IPS-11a (cell line): Measurements from ENCODE around the gene HOXD11.

Experiments
- H3K4me3 ChIP-seq: one replicate; pipeline ENCODE4 v1.5.1; 2013; ENCODE audit warnings: low read depth, low read length, control low read depth

HOXD11 gene

DNA sequence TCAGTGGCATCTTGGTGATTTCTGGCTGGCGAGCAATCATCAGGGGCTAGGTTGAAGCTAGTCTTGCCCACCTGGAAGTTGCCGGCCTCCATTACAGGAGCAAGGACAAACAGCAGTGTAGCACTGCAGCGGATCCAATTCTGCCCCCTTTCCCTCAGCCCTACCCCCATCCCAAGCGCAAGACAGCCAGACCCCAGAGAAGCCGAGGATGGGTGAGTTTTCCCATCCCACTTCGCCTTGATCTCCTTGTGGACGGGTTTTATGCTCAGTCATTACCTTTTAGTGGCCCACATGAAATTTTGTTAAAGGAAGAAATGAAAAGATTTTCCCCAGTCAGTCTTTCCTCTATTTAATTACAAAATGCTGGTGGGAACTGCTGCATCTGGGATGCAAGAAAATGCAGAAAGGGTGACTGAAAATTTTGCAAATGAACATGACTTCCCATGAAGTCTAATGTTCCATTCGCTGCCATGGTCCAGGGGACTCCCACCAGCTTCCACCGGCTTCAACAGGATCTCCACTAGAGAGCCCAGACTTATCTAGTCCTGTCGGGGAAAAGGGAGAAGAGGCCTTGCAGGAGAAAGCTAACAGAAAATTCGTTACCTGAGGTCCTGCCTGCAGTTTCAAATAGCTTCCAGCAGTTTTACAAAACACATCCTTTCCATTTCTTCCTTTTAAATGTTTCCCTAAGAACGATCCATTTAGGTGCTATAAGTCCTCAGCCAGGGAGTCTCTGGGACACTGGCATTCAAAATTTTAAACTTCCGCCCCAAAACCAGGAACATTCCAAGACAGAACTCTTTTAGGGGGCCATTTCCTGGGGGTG is 13.5 kb downstream of the HOXD11 start:
- no peak overlapping the region for H3K4me3 ChIP-seq

DNA sequence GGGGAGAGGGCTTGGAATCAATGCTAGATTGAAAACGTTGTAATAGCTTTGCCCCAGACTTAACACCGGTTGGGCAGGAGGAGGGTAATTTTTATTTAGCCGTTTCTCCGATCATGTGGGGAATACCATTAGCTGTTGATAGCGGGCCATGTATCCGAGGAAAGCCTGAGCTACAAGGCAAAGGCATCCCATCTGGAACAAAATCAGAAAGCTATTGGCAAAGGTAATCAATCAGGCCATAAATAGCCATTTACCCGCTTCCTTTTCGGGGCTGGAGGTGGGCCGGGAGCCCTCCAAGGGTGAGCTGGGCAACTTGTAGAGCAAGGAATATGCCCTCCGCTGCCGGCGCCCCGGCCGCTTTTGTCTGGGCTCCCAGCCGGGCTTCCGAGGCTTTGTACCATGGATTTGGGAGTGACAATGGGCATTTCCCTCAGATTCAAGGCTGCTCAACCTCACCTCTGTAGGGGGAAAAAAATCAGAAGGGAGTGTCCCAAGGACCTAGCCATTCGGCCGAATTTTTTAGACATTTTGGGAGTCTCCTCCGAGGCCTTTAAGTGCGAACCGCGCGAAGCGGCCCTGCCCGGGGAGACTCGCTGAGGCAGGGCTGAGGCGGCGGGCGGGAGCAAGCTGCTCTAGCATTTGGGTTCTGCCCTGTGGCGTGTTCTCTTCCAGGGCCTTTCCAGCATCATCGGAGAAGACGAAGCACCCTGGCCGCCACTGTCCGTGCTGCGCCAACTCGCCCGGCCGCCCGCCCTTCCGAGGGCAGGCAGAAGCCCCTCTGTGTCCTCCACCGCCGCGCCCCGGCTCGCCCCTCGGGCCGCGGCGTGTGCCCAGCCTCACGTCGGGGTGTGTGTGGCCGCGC is 14.3 kb downstream of the HOXD11 start:
- no peak overlapping the region for H3K4me3 ChIP-seq

DNA sequence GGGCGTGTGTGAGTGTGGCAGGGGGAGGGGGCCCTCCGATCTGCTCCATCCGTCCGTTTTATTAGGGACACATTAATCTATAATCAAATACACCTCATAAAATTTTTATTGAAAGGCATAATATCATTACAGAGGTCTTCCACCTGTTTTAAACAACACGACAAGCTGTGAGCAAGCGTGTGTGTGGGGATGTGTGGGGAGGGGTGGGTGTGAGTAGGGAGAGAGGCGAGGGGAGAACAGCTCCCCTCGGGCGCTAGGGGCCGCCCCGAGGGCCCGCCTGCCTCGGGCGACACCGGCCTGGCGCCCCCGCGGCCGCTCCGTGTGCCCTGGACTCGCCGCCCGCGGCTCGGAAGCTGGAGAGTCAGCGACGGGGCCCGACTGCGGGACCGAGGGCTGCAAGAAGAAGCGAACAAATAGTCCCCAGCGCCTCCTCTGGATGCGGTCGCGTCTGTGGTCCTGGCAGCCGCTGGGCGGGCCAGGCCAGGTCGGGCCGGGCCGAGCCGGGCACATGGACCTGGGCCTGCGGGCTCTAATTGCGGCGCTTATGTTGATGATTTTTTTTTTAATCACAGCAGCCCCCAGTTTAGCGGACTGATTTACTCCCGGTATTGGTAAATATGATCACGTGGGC is 15.1 kb downstream of the HOXD11 start:
- no peak overlapping the region for H3K4me3 ChIP-seq

DNA sequence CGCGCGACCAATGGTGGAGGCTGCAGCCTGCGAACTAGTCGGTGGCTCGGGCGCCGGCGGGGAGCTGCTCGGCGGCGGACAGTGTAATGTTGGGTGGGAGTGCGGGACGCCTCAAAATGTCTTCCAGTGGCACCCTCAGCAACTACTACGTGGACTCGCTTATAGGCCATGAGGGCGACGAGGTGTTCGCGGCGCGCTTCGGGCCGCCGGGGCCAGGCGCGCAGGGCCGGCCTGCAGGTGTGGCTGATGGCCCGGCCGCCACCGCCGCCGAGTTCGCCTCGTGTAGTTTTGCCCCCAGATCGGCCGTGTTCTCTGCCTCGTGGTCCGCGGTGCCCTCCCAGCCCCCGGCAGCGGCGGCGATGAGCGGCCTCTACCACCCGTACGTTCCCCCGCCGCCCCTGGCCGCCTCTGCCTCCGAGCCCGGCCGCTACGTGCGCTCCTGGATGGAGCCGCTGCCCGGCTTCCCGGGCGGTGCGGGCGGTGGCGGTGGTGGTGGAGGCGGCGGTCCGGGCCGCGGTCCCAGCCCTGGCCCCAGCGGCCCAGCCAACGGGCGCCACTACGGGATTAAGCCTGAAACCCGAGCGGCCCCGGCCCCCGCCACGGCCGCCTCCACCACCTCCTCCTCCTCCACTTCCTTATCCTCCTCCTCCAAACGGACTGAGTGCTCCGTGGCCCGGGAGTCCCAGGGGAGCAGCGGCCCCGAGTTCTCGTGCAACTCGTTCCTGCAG is 15.8 kb downstream of the HOXD11 start, which contains the start of gene HOXD9:
Gene HOXD9, plus strand, starts transcription at position 37 of the 728 bp plus-strand sequence. Its CDS starts 50 bp downstream, at position 87.
- no peak within 1 kb of the TSS for H3K4me3 ChIP-seq

DNA sequence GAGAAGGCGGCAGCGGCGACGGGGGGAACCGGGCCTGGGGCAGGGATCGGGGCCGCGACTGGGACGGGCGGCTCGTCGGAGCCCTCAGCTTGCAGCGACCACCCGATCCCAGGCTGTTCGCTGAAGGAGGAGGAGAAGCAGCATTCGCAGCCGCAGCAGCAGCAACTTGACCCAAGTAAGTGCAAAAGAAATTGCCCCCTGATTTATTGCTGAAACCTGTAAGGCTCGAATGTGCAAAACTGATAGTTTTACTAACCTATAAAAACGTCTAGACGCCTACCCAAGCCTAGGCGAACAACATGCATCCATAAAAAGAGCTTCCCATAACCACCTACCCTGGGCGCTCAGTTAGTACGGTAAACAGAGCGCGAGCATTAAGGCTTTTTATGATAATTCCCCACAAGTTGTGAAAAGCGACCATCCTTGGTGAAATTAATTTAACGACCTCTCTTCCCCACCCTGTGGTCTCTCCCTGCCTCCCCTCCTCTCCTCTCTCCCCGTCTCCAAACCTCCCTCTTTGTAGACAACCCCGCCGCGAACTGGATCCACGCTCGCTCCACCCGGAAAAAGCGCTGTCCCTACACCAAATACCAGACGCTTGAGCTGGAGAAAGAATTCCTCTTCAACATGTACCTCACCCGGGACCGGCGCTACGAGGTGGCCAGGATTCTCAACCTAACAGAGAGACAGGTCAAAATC is 16.5 kb downstream of the HOXD11 start:
- no peak overlapping the region for H3K4me3 ChIP-seq

DNA sequence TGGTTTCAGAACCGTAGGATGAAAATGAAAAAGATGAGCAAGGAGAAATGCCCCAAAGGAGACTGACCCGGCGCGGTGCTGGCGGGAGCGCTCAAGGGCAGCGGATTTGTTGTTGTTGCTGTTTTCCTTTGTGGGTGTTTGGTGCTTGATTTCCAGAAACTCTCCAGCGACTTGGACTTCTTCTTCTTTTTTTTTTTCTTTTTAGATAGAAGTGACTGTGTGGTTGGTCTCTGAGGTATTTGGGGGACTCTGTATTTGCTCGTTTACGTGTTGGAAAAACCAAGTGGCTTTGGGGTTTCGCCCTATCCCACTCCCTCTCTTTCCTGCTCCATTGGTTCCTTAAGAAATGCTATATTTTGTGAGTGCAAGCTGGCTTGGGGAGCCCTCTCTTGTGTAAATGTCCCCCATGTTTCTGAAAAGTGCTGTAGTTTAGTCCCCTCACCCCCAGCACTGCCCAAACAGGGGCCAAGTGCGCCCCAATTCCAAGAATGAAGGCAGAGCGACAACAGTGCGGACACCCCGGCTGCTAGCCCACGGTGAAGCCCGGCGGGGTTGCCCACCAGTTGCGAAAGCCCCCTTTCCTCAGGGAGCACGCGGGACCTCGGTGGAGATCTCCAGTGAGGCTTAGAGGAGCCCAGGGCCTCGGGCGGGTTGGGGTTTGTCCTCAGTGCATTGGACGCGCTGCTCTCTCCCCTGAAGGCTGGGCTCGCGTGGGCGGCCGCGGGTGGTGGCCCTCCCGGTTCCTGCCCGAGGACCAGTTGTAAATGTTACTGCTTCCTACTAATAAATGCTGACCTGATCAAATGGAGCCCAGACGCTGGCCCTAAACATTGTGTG is 17.2 kb downstream of the HOXD11 start:
- no peak overlapping the region for H3K4me3 ChIP-seq

DNA sequence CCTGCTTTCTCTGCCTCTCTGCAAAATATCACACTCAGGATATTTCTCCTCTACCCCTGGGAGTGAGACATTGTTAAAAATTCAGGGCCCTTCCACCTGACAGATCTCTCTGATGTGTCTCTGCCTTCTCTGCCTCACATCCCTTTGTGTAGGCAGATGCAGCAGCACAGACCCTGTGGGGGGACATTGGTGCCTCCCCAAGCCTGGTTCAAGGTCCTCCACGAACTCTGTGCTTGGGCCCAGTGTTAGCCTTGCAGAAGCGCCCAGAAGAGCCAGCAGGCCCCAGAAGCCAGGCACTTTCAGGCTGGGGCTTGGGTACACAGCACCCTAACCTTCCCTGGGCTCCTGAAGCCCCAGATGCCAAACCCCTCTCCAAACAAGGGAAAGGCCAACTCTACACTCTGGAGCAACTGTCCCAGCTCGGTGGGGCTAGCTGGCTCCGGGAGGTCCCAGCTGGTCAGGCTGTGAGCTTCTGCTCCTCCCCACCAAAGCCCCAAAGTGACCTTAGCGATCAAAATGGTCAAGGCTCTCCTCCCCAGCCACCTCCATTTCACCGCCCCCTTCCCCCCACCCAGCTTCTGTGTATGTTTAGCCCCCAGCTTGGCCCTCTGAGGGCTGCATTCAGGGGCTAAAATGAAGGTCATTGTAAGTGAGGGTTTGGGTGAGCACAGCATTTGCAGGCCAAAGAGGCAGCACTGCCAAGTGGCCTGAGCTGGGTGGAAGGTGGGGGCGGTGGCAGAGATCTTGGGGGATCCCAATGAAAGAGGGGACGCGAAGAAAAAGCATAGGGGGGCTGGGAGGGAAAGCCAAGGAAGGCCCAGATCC is 18.1 kb downstream of the HOXD11 start:
- no peak overlapping the region for H3K4me3 ChIP-seq

DNA sequence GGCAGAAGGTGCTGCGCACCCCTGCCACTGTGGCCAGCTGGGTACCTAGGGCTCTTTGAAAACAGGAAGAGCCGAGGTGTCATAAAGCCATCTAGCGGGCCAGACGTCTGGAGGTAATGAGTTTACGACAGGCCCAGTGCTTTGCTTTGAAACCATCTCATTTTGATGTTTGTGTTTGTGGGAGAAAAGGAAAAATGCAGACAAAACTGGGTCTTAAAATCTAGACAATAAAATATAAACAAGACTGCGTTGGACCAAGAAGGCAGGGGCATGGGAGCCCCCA is 18.6 kb downstream of the HOXD11 start:
- no peak overlapping the region for H3K4me3 ChIP-seq

DNA sequence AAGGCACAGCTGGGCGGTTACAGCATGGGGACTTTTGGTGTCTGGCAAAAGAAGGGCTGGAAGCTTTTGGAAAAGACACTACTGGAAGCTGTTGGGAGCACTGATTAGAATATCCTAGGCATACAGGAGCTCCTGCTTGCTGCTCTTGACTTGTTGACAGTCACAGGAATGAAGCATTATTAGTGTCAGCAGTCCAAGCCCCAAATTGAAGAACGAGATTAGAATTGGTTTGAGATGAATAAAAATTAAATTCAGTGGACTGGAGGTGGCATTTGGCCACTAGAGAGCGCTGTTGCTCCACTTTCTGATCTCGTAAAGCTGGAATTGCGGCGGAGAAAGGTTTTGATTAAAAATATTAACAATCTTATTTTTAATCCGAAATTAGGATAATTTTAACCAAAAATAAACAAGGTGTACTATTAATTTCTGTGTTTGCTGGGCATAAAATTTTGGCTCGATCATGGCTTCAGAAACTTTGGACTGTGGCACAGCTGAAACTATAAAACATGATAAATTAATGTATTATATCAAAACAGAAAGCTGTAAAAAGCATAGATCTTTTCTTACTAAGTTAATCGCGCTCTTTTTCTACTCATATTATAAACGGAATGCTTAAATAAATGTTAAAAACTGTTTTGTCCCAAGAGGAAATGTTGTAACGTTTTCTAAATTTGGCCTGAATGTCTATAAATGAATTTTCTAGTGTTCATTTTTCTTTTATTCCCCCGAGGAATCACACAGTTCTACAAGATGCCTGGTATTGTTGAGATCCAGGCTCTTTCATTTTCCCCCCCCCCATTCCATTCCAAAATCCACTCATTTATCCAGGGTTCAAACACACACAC is 20.1 kb downstream of the HOXD11 start:
- no peak overlapping the region for H3K4me3 ChIP-seq

DNA sequence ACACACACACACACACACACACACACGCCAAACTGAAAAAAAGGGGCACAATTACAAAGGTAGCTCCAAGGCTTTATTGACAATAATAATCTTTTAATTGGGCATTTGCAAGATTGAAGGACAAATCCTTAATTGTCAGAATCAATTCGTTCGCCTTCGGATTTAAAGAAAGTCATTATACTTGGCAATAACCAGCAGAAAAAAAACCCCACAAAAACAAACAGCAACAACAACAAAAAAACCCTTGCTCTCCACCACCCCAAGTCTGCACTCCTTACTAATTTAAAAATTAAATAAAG is 20.6 kb downstream of the HOXD11 start:
- no peak overlapping the region for H3K4me3 ChIP-seq

DNA sequence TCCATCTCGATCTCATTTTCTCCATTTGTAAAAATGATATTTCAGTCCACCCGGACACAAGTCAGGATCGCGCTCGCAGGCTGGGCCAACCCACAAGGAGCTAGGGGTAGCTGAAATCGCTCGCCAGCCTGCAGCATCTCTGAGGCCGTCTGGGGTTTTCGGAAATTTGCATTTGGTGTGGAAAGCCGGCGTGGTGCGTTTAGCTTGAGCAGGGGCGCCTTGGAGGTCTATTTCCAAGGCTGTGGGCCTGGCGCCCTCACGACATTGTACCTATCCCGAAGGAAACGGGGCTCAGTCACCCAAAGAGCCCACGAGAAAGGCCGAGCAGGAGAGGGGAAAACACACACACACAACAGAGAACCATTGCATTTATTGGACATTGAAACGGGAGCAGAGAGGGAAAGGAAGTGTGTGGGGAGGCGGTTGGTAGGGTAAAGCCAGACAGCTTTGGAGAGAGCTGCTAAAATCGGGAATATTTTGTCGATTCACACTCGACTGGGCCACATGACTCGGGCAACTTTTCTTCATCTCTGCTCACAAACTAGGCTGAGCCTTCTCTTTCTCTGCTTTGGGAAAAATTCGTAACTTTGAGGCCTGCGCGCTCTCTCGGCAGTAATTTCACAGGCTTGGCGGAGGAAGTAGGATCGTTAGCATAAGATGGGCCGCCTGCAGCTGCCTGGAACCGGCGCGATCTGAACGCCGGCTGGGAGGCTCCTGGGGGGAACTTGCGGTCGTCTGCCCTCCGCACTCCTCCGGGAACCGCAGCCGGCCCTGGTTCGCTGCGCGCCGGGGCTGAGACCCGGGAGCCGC is 21.3 kb downstream of the HOXD11 start:
- H3K4me3 ChIP-seq: no peak overlapping the region

DNA sequence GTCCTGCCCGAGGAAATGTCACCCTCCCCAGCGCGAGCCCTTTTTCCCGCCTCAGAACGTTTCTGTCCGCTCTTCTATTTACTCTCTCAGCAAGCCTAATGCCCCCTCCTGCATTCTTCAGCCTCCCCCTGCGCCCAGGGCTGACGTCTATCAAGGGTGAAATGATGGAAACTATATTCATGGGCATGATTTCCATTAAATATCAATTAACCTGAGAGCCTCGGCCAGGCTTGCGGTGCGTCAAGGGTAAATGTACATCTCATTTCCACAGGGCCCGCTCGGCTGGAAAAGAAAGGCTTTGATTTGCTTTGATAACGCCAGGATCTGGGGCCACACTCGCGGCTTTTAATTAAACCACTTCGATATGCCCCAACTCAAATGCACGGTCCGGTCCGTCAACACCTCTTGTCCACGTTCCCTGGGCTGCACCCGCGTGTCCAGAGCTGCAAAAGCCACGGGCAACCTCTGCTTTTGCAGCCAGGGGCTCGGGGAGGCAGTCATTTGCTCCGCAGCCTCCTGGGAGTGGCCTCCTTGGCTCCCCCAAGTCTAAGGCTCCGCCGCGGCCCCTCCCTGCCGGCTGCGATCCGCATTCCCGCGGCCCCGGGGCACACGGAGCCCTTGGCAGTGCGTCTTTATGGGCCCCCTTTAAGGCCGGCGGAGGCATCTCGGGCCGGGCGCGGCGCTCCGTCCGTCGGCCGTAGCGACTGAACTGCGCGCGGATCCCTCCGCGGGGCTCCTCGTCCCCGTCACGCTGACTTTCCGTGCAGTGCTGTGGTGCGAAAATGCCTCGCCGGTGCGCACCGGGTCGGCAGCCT is 22.1 kb downstream of the HOXD11 start, which contains the start of gene HOXD8:
Gene HOXD8, plus strand, starts transcription at position 724 of the 815 bp plus-strand sequence. CDS start 662 bp downstream, outside the sequence.
- no peak within 1 kb of the TSS for H3K4me3 ChIP-seq

DNA sequence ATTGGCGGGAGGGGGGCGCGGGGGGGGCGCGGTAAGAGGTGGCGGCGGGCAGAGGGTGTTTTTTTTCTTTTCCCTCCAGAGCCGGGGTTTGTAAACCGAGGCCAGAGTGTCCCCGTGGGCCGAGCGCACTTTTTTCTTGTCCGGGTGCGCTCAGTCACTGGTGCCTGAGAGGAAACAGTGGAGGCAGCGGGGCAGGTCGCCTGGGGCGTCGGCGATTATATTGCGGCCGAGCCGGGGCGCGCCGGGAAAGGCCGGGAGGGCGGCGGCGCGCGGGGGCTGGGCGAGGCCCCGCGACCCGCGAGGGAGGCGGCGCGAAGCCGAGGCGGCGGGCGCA is 22.7 kb downstream of the HOXD11 start:
- no peak overlapping the region for H3K4me3 ChIP-seq

DNA sequence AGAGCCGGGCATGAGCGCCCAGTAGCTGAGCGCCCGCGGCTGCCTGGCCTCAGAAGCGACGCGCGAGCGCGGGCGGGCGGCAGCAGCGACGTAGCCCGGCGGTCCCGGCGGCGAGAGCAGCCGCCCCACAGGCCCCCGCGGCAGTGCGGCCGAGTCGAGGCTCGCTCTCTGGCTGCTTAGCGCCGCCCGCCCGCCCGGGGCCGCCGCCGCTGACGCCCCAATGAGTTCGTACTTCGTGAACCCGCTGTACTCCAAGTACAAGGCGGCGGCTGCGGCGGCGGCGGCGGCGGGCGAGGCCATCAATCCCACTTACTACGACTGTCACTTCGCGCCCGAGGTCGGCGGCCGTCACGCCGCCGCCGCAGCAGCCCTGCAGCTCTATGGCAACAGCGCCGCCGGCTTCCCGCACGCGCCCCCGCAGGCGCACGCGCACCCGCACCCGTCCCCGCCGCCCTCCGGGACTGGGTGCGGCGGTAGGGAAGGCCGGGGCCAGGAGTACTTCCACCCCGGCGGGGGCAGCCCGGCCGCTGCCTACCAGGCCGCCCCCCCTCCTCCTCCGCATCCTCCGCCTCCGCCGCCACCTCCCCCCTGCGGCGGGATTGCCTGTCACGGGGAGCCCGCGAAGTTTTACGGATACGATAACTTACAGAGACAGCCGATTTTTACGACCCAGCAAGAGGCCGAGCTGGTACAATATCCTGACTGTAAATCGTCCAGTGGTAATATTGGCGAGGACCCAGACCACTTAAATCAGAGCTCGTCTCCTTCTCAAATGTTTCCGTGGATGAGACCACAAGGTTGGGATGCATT is 23.3 kb downstream of the HOXD11 start:
- H3K4me3 ChIP-seq: no peak overlapping the region
